Adipose tissue (tissue), 3 donors: Measurements from ENCODE around the gene PELI2. TPM values are rescaled to one million over a fixed set of nuclear protein-coding genes. Genes with fewer than 3 reads are reported as not detected.

ENCODE experiments used
- H3K27ac ChIP-seq: one replicate; pipeline ENCODE4 v1.5.1; 2013; ENCODE audit warnings: low read depth, low read length
- WGBS, 3 donors: extraction: QIAGEN DNeasy Blood & Tissue Kit; methylation state at CpG; one replicate each; pipeline ENCODE4 v1.1.7; 2013; 5-methylcytosine and 5-hydroxymethylcytosine counted together
- polyA plus RNA-seq, 3 donors: library from polyadenylated mRNA; stranded (reverse); fragments of 200-250 nt; gene quantifications; one replicate each; pipeline ENCODE4 v1.2.3, GENCODE V29; 2013
- donor health status: healthy with polysubstance abuse.
- donor health status: Bipolar disorder and iron deficiency.
- donor health status: healthy.

The PELI2 gene
- polyA plus RNA-seq, 3 donors: 3.3 to 10.0 (median 4.9) TPM

DNA sequence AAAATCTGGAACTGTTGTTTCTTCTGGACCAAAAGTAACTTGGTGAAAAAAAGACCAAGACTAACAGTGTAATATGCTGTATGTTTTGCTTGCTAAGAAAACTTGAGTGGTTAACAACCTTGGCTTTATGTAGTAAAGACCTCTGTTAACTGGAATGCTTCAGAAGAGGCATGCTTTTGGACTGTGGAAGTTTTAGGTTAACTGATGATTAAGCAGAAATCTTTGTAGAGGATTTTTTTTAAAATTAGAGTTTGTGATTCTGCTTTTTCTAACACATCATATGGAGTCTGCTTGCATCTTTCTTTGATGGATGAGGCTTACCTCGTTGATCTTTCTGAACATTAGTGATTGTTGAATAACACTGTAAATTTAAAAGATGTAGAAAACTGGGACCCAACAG, 17.5 kb downstream of the PELI2 start:
- WGBS, 3 donors: 48 to 76% (median 65%) methylated on average over 1 of the region's 1 CpG
- no peak overlapping the region for H3K27ac ChIP-seq

DNA sequence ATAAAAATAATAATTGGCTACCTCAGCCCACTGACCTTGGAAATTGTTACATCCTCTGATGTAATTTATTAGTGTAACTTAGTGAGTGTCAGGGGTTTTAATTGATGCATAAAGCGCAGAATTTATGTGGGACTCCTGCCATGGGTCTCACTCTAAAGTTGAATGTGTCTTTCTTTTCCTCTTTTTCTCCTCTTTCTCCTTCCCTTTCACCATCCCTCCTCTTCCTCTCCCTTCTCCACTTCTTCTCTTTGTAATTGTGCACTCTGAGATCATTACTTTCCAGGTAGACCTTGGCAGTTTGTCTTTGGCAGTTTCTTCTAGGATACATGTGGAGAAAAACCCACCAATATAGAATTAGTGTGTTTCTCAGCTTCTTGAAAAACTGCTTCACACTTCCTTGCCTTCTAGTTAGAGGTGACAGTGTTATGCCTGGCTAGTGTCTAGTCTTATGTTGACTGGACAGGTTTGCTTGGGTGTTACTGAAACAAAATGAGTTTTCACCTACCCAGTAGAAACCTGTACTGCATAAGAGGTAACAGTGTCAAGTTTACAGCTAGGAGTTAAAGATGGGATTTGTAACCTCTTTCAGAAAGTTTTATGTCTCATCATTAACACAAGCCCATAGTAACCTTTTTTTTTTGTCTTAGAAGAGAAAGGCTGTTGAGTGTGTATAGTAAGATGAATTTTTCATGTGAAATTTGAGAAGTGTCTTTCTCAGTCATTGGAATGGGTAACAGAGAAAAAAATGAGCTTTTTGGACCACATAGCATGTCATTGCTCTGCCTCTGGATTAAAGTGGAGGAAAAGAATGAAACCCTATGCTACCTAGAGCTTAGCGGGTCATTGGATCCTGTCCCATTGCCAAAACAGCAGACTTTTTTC, 18.6 kb downstream of the PELI2 start:
- WGBS, 3 donors: 55 to 83% (median 77%) methylated on average over 2 of the region's 2 CpGs
- no peak overlapping the region for H3K27ac ChIP-seq

DNA sequence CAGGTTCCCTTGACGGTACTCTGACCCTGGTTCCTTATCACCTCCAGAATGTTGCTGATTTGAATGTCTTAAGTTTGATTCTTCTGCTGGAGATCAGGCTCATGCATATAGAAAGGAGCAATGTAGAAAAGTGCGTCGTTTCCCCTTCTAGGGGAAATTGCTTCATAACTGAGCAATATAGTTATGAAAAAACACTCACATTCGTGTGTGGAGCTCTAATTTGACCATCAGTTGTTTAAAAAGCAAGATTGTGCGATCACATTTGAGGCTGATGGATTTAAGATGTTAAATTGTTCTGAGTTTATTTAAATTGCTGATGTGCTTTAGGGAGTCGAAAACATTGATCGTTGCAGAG, 19.2 kb downstream of the PELI2 start:
- WGBS, 3 donors: 44 to 60% (median 60%) methylated on average over 7 of the region's 7 CpGs

DNA sequence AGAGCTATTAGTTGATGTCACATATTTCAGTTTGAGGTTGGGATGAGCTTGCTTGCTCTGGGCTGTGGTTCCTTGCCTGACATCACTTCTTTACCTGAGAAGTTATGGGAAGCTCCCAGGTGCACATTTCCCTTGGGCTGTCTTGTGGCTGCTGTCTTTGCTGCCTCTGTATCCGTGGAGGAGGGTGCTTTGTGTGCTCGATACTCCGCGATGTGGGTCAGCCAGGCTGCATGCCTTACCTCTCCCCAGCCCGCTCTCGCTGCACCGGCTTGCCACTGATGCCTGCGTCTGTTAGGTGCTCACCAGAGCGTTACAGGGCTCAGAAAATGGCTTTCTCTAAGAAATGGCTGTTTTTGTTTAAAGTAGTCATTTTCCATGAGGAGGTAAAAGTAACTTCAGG, 19.6 kb downstream of the PELI2 start:
- no peak overlapping the region for H3K27ac ChIP-seq
- 41 to 86% (median 84%) methylated on average over 9 of the region's 9 CpGs for WGBS, 3 donors

More for the DNA sequence above, 19.2 kb downstream of the PELI2 start:
- no peak overlapping the region for H3K27ac ChIP-seq

GRCh38 chr14:56138928-56139327, 20.7 kb downstream of the PELI2 start:
- WGBS, 3 donors: 46 to 63% (median 48%) methylated on average over 2 of the region's 2 CpGs
- H3K27ac ChIP-seq: no peak overlapping the region

DNA sequence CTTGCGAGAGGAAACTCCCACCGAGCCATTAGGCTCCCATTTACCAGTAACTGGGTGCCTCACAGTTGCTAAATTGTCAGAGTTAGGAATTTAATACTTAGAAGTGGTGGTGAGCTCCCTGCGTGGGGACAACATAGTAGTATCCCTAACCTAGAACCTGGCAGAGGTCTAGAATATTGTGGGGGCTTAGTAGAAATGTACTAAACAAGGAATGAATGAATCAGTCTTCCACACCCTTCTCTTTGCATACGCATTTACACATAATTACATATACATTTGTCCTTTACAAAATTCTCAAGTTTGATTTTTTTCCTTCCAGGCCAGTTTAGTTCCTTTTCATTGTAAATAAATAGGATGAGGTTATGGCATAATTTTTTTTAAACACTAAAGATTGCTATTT, 24.1 kb downstream of the PELI2 start:
- no peak overlapping the region for H3K27ac ChIP-seq
- 91 to 97% (median 96%) methylated on average over 4 of the region's 4 CpGs for WGBS, 3 donors

DNA sequence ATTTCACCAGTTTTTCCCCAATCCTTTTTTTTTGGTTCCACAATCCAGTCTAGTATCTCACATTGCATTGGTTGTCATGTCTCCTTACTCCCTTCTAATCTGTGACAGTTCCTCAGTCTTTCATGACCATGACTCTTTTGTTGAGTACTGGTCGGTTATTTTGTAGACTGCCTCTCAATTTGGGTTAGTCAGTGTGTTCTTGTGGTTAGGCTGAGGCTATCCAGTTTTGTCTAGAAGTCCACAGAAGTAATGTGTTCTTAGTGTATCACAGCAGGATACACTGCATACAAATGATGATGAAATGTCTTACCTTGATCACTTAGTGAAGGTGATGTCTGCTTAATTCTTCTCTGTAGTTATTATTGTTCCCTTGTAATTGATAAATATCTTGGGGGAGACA, 24.8 kb downstream of the PELI2 start:
- WGBS, 3 donors: 83 to 94% (median 86%) methylated on average over 1 of the region's 1 CpG

GRCh38 chr14:56144176-56144575, 26.0 kb downstream of the PELI2 start:
- no peak overlapping the region for H3K27ac ChIP-seq
- 63 to 97% (median 95%) methylated on average over 1 of the region's 1 CpG for WGBS, 3 donors

More for the DNA sequence above, 24.8 kb downstream of the PELI2 start:
- H3K27ac ChIP-seq: no peak overlapping the region

GRCh38 chr14:56145181-56145769, 27.1 kb downstream of the PELI2 start:
- H3K27ac ChIP-seq: no peak overlapping the region
- WGBS, 3 donors: 45 to 69% (median 68%) methylated on average over 5 of the region's 5 CpGs

DNA sequence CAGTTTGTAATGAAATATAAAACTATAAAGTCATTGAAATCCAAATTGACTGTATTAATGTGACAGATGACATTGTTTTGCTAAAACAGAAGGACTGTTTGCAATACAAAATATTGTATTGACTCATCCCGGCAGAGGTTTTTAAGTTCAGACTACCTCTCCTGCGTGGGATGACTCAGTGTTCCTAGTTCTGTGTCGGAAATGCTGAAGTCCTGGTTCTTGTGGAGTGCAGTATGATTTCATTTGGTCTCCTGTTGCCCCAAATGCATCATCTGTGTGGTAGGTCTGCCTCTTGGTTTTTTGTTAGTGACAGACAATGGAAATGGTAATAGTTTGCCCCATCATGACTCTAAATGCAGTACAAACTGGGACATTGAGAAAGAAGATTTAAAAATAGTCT, 27.8 kb downstream of the PELI2 start:
- 74 to 87% (median 83%) methylated on average over 3 of the region's 3 CpGs for WGBS, 3 donors

DNA sequence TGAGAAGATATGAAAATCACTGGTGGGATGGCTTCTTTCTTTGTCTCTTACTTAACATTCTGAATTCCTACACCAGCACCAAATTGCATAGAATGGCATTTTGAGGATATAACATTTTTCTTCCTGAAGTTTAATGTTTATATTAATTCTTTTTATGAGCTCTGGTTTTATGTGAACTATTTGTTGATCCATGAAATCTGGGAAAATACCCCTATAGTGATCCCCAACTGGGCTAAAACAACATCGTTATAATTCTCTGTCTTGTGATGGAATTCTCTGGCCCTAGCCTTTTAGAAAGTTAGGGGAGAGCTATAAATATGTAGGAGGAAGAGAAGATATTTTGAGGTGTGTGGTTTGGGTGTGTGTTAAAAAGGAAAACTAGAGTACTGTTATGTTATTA, 29.2 kb downstream of the PELI2 start:
- WGBS, 3 donors: 36 to 68% (median 52%) methylated on average over 1 of the region's 1 CpG
- no peak overlapping the region for H3K27ac ChIP-seq

More for the DNA sequence above, 27.8 kb downstream of the PELI2 start:
- no peak overlapping the region for H3K27ac ChIP-seq

DNA sequence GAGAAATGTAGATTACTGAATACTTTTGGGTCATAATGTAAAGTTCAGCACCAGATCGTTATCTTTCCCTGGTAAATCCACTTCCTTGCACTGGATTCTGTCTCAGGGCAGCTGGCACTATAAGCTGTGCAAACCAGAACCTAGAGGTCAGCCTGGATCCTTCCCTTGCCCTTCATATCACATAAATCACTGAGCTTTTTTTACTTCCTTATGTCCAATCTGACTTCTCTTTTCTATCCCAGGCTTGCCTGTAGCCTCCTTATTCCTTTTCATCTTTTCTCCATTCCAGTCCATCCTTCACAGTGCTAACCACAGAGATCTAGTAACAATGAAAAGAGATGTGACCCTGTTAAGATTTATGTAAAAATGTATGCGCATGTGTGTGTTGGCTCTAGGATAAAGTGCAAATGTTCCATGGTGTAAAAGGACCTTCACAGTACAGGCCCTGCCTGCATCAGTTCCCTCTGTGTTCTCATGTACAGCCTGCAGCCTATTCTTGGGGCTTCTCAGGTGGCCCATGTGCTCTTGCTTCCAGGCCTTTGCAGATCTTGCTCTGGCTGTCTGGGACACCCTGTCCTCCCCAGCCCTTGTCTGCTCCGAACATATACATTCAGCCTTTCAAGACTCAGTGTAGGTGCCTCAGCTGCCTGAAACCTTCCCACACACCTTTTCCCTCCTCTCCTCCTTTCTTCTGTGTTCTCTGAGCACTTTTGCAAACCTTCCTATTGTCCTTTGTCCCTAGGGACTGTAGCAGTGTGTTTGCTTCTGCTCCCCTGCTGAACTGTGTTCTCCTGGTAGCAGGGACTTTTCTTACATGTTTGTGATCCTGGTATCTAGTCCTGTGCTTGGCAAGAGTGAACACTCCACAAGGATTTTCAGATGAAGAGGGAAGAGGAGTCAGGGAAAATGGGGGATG, 30.0 kb downstream of the PELI2 start:
- H3K27ac ChIP-seq: no peak overlapping the region
- WGBS, 3 donors: 51 to 69% (median 66%) methylated on average over 3 of the region's 3 CpGs

GRCh38 chr14:56149151-56149550, 30.9 kb downstream of the PELI2 start:
- H3K27ac ChIP-seq: no peak overlapping the region
- WGBS, 3 donors: 35 to 51% (median 48%) methylated on average over 4 of the region's 4 CpGs

- 51 to 68% (median 60%) methylated on average over 6 of the region's 6 CpGs for WGBS, 3 donors
- H3K27ac ChIP-seq: no peak overlapping the region
These were observed 31.8 kb downstream of the PELI2 start for GRCh38 chr14:56149995-56150394.

DNA sequence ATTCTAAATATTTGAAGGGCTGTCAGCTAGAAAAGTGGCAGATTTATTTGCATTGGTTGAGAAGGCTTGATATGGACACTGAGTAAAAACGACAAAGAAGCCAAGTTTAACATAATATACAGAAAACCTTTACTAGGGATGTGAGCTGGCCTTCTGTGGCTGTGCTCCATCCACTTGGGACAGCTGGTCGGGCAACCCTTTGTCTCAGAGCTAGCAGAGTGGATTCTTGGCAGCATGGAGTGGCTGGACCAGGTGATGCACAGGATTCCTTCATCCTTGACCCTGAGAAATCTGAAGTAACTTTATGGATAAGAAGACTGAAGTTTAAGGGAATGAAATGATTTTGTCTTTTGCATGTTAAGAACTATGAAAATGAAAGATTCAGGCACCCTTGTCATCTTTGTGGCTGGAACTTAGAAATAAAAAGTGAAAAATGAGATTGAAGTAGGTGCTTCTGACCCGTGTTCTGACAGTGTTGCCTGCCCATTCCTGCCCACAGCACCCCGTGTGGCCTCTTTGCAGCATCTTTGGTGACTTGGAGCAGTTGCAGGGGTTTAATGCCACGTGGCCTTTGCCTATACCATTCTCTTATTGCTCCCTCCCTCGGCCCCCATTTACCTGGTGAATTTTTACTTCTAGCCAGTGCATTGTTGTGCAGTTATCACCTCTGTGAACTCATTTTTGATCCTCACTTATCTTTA, 32.6 kb downstream of the PELI2 start:
- no peak overlapping the region for H3K27ac ChIP-seq
- WGBS, 3 donors: 58 to 78% (median 71%) methylated on average over 6 of the region's 6 CpGs

- 97 to 100% (median 100%) methylated on average over 1 of the region's 1 CpG for WGBS, 3 donors
These were observed 34.0 kb downstream of the PELI2 start for GRCh38 chr14:56152221-56152620.

DNA sequence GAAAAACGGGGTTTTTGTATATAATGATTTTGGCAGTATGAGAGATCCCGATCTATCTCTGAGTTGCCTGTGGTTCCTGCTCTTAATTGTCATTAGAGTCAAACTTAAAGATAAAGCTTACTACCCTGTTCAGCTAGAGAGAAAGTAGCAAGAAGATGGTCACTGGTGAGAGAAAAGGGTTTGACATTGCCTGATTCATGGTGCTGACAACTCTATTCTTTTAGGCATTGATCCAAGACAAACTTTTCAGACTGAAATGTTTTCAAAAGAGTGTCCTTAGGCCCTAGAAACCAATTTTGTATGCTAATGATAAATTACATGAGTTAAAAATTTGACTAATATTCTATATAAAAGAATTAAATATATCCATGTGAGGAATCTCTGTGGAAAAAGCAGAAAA, 35.1 kb downstream of the PELI2 start:
- H3K27ac ChIP-seq: no peak overlapping the region
- 63 to 92% (median 90%) methylated on average over 2 of the region's 2 CpGs for WGBS, 3 donors

More at GRCh38 chr14:56152221-56152620, 34.0 kb downstream of the PELI2 start:
- H3K27ac ChIP-seq: no peak overlapping the region

GRCh38 chr14:56154321-56154720, 36.1 kb downstream of the PELI2 start:
- no peak overlapping the region for H3K27ac ChIP-seq
- WGBS, 3 donors: 61 to 91% (median 75%) methylated on average over 5 of the region's 5 CpGs
